PC-9 (cell line): ENCODE data around the gene MED29.

Experiments used
- EZH2 ChIP-seq: fragments of 200-600 bp; sonication (generic); IDR thresholded peaks from 2 replicates; pipeline ENCODE4 v1.8.0; 2017; ENCODE audit warnings: antibody characterized with exemption, low read depth
- TF ChIP-seq, protein P1 (sequence below): fragments of 200-600 bp; sonication (generic); conservative IDR thresholded peaks from 2 replicates; pipeline ENCODE4 v1.6.1; 2017; ENCODE audit warnings: mixed run types, antibody characterized with exemption, mild to moderate bottlenecking, moderate library complexity

DNA sequence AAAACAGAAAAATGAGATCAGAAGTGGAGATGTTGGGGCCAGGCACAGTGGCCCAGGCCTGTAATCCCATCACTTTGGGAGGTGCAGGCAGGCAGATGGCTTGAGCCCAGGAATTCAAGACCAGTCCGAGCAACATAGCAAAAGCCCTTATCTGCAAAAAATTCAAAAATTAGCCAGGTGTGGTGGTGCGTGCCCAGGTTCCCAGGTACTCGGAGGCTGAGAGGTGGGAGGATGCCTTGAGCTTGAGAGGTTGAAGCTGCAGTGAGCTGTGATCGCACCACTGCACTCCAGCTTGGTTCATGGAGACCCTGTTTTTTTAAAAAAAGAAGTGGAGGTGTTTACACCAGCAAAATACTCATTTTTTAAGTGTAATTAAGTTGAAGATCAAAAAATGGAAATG lies 8.9 kb downstream of the MED29 start:
- TF ChIP-seq, protein P1, sequence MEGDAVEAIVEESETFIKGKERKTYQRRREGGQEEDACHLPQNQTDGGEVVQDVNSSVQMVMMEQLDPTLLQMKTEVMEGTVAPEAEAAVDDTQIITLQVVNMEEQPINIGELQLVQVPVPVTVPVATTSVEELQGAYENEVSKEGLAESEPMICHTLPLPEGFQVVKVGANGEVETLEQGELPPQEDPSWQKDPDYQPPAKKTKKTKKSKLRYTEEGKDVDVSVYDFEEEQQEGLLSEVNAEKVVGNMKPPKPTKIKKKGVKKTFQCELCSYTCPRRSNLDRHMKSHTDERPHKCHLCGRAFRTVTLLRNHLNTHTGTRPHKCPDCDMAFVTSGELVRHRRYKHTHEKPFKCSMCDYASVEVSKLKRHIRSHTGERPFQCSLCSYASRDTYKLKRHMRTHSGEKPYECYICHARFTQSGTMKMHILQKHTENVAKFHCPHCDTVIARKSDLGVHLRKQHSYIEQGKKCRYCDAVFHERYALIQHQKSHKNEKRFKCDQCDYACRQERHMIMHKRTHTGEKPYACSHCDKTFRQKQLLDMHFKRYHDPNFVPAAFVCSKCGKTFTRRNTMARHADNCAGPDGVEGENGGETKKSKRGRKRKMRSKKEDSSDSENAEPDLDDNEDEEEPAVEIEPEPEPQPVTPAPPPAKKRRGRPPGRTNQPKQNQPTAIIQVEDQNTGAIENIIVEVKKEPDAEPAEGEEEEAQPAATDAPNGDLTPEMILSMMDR: no peak
- no peak for TF ChIP-seq EZH2
